HepG2 (cell line): ENCODE measurements around the gene LCORL. TPM values are rescaled to one million over a fixed set of nuclear protein-coding genes. Genes with fewer than 3 reads are reported as not detected.

Source experiments
- ATAC-seq: fragments of 200-7000 bp; cut with Tn5 transposase; 3 replicates; pipeline ENCODE4 v1.9.1; 2020; ENCODE audit warnings: mild to moderate bottlenecking, moderate library complexity
- BruUV-seq: library from RNA; stranded (reverse); fragments of 400-500 nt; replicated peaks from 2 replicates; lab custom pipeline; 2021; lab: Mats Ljungman, UMichigan
- CTCF ChIA-PET: fragments of 300-600 bp; formaldehyde crosslinking; extraction: SDS; loops from one replicate; lab custom pipeline; 2021; ENCODE audit warnings: low total read pairs, inconsistent platforms, low intra/inter-chr PET ratio; lab: Yijun Ruan, JAX
- POLR2A ChIA-PET: fragments of 350-600 bp; sonication (Branson Sonifier 250); formaldehyde crosslinking; loops from one replicate; lab custom pipeline; 2020; ENCODE audit warnings: antibody characterized with exemption, inconsistent platforms; lab: Yijun Ruan, JAX
- DNase-seq: peaks from one replicate; pipeline ENCODE4 v3.0.0-alpha.2; 2015; ENCODE audit warnings: low spot score
- FAIRE-seq: peaks from 3 replicates; lab custom pipeline; 2011; peaks lifted over from hg19 to GRCh38; lab: Jason Lieb, UNC
- H2AFZ ChIP-seq: one replicate; pipeline ENCODE4 v1.6.1; 2011; ENCODE audit warnings: low read length, inconsistent platforms
- H3K27ac ChIP-seq: fragments of 300-600 bp; 3 replicates; pipeline ENCODE4 v1.8.0; 2011; ENCODE audit warnings: mixed run types, mild to moderate bottlenecking, mixed read lengths, low read length, inconsistent platforms; ENCODE audit not compliant: insufficient read depth; ENCODE audit errors: extremely low read length
- H3K27me3 ChIP-seq, 2 experiments: fragments of 200-600 bp in 1 of 2; 2 replicates in 1 of 2; 3 replicates in 1 of 2; pipeline versions ENCODE4 v1.6.0 to v1.8.0; 2011; ENCODE audit warnings: low read length in 2 of 2, mild to moderate bottlenecking in 2 of 2, moderate library complexity in 2 of 2, inconsistent platforms in 1 of 2; ENCODE audit not compliant: insufficient read depth in 2 of 2, control insufficient read depth in 1 of 2
- H3K36me3 ChIP-seq, 2 experiments: fragments of 200-600 bp in 1 of 2; replicated peaks in 1 of 2; 2 replicates in 1 of 2; 3 replicates in 1 of 2; pipeline versions ENCODE4 v1.5.1 to v1.8.0; 2011; ENCODE audit warnings: low read length in 2 of 2, inconsistent platforms in 1 of 2; ENCODE audit not compliant: insufficient read depth in 2 of 2, control insufficient read depth in 1 of 2
- H3K4me1 ChIP-seq: 2 replicates; pipeline ENCODE4 v1.5.1; 2012; ENCODE audit warnings: low read length, inconsistent platforms; ENCODE audit not compliant: insufficient read depth
- H3K4me2 ChIP-seq: 2 replicates; pipeline ENCODE4 v1.6.0; 2011; ENCODE audit warnings: low read depth, low read length, inconsistent platforms
- H3K4me3 ChIP-seq, 3 experiments: fragments of 200-600 bp in 1 of 3; sonication (generic), shearing (Covaris generic) in 1 of 3; replicated peaks in 1 of 3; 2 replicates each; pipeline ENCODE4 v1.5.1; 2011 to 2016; ENCODE audit warnings: low read length in 3 of 3, inconsistent platforms in 2 of 3, low read depth in 2 of 3, mild to moderate bottlenecking in 2 of 3, control low read depth in 1 of 3, mixed read lengths in 1 of 3; ENCODE audit not compliant: insufficient read depth in 1 of 3
- H3K79me2 ChIP-seq: one replicate; pipeline ENCODE4 v1.6.1; 2011; ENCODE audit warnings: low read length, inconsistent platforms; ENCODE audit not compliant: insufficient read depth
- H3K9ac ChIP-seq: 2 replicates; pipeline ENCODE4 v1.6.0; 2011; ENCODE audit warnings: mild to moderate bottlenecking, low read depth, low read length, inconsistent platforms; ENCODE audit not compliant: insufficient read depth
- H3K9me3 ChIP-seq: 2 replicates; pipeline ENCODE4 v1.5.1; 2012; ENCODE audit warnings: mild to moderate bottlenecking, low read length
- H4K20me1 ChIP-seq: 2 replicates; pipeline ENCODE4 v1.6.0; 2011; ENCODE audit warnings: inconsistent platforms, mild to moderate bottlenecking, low read length, moderate library complexity; ENCODE audit not compliant: insufficient read depth
- HNRNPH1 ChIP-seq: fragments of 200-400 bp; formaldehyde crosslinking; optimal IDR thresholded peaks from 2 replicates; pipeline ENCODE3; 2017; ENCODE audit warnings: mild to moderate bottlenecking, low read depth, low read length
- NR1H2 ChIP-seq: sonication (generic); formaldehyde crosslinking; IDR thresholded peaks from 2 replicates; pipeline ENCODE4 v1.8.1; 2022; ENCODE audit warnings: low read depth, missing genetic modification reagents, borderline replicate concordance
- SIX4 ChIP-seq: sonication (generic); formaldehyde crosslinking; IDR thresholded peaks from 2 replicates; pipeline ENCODE4 v1.4.0; 2020; ENCODE audit warnings: missing genetic modification reagents
- YEATS2 ChIP-seq: sonication (generic); formaldehyde crosslinking; IDR thresholded peaks from 2 replicates; pipeline ENCODE4 v1.4.0; 2020; ENCODE audit warnings: missing genetic modification reagents, borderline replicate concordance
- ZBTB8A ChIP-seq: sonication (generic); formaldehyde crosslinking; IDR thresholded peaks from 2 replicates; pipeline ENCODE4 v1.4.0; 2020; ENCODE audit warnings: mild to moderate bottlenecking, low read depth, missing genetic modification reagents, borderline replicate concordance
- ZFP36L2 ChIP-seq: sonication (generic); formaldehyde crosslinking; IDR thresholded peaks from 2 replicates; pipeline ENCODE4 v1.4.0; 2020; ENCODE audit warnings: missing genetic modification reagents
- ZNF496 ChIP-seq: sonication (generic); formaldehyde crosslinking; IDR thresholded peaks from 2 replicates; pipeline ENCODE4 v1.8.1; 2023; ENCODE audit warnings: mild to moderate bottlenecking, moderate library complexity, missing genetic modification reagents; ENCODE audit not compliant: insufficient replicate concordance
- ZNF598 ChIP-seq: sonication (generic); formaldehyde crosslinking; IDR thresholded peaks from 2 replicates; pipeline ENCODE4 v1.5.1; 2020; ENCODE audit warnings: mild to moderate bottlenecking, missing genetic modification reagents, borderline replicate concordance
- WGBS: methylation state at CpG from one replicate; pipeline ENCODE4 v1.1.6; 2017; ENCODE audit warnings: low lambda C conversion rate; 5-methylcytosine and 5-hydroxymethylcytosine counted together
- in situ Hi-C: cut with HindIII; loops from 2 replicates; pipeline ENCODE4 v1.10.0; 2017; ENCODE audit warnings: low pct_unique_long_range_greater_than_20kb; ENCODE audit not compliant: extremely low pct_ligation_motif_present
- intact Hi-C: fragments of 100-400 bp; cut with micrococcal nuclease; formaldehyde crosslinking; loops from one replicate; pipeline ENCODE4 v1.10.0; 2022; ENCODE audit not compliant: unreplicated experiment
- polyA plus RNA-seq, 8 experiments: library from polyadenylated mRNA; depleted of rRNA in 3 of 8; stranded (reverse) in 7 of 8; unstranded in 1 of 8; fragments of >200 nt; fragmentation: Illumina TruSeq in 4 of 8; extraction: Trizol in 4 of 8; gene quantifications; 2 replicates each; pipeline versions ENCODE4 v1.2.1 to v1.2.3, GENCODE V29; 2011 to 2016; ENCODE audit warnings: low read depth in 4 of 8, missing spikeins in 1 of 8, mixed read lengths in 1 of 8; ENCODE audit not compliant: insufficient read depth in 1 of 8
- total RNA-seq, 5 experiments: library from RNA; depleted of rRNA; stranded (reverse); fragments of >200 nt; fragmentation: Illumina TruSeq; extraction: Trizol; gene quantifications; 2 replicates each; pipeline ENCODE4 v1.2.3, GENCODE V29; 2016; ENCODE audit warnings: low read depth in 1 of 5
- TF ChIP-seq, protein P1 (sequence below): sonication (generic); formaldehyde crosslinking; IDR thresholded peaks from 2 replicates; pipeline ENCODE4 v1.8.1; 2023; ENCODE audit warnings: mild to moderate bottlenecking, missing genetic modification reagents
- TF ChIP-seq, protein P2 (sequence below): sonication (generic); formaldehyde crosslinking; IDR thresholded peaks from 2 replicates; pipeline ENCODE4 v1.4.0; 2020; ENCODE audit warnings: mild to moderate bottlenecking, missing genetic modification reagents
- TF ChIP-seq, protein P3 (sequence below): sonication (generic); formaldehyde crosslinking; IDR thresholded peaks from 2 replicates; pipeline ENCODE4 v1.8.0; 2022; ENCODE audit warnings: mild to moderate bottlenecking, missing genetic modification reagents; ENCODE audit not compliant: insufficient replicate concordance
- TF ChIP-seq, protein P4 (sequence below), 2 experiments: fragments of 450-650 bp in 1 of 2; sonication (generic) in 1 of 2; formaldehyde crosslinking; IDR thresholded peaks; 2 replicates each; pipeline versions ENCODE4 v1.5.0 to v1.8.0; 2020 to 2022; ENCODE audit warnings: mild to moderate bottlenecking in 1 of 2, missing genetic modification reagents in 1 of 2

LCORL gene
- total and polyA plus RNA-seq, 2 of the 13 experiments (the other 11 are each of a cell fraction or from before 2014, with no cell fraction given), result 5.3 to 14.5 TPM

- Histone ChIP-seq H3K9ac (no peak overlapping the region), H3K4me3 (no peak overlapping the region), H3K27ac (no peak overlapping the region), H3K36me3 (no peaks in the 10 kb centered on the region), H3K27me3 (no peaks in the 10 kb centered on the region), H3K4me1 (peaks cover 9% of the 10 kb centered on the region; the same call in 1 of the 2 replicates), H3K79me2 (peaks cover 32% of the 10 kb centered on the region), H2AFZ (no peak overlapping the region), H3K9me3 (no peaks in the 10 kb centered on the region), H3K4me2 (no peak overlapping the region), H4K20me1 (peaks cover 11% of the 10 kb centered on the region)
- FAIRE-seq (no peak), ATAC-seq (no peak), DNase-seq (peak; percentile 6)
- BruUV-seq, result no TSS peak
- intact Hi-C loops (no loop called here), in situ Hi-C loops (no loop called here)
- CTCF ChIA-PET, result no interaction called here
- POLR2A ChIA-PET, result no interaction called here
- WGBS, result 62% methylated on average over 2 of the region's 2 CpGs
- TF ChIP-seq, protein P1, sequence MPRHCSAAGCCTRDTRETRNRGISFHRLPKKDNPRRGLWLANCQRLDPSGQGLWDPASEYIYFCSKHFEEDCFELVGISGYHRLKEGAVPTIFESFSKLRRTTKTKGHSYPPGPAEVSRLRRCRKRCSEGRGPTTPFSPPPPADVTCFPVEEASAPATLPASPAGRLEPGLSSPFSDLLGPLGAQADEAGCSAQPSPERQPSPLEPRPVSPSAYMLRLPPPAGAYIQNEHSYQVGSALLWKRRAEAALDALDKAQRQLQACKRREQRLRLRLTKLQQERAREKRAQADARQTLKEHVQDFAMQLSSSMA (CRISPR knock-in tag), result no peak
- TF ChIP-seq, protein P2, sequence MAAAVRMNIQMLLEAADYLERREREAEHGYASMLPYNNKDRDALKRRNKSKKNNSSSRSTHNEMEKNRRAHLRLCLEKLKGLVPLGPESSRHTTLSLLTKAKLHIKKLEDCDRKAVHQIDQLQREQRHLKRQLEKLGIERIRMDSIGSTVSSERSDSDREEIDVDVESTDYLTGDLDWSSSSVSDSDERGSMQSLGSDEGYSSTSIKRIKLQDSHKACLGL (CRISPR knock-in tag), result no peak
- TF ChIP-seq ZNF496 (CRISPR knock-in tag), result no peak
- no peak for TF ChIP-seq SIX4
- TF ChIP-seq HNRNPH1, result no peak
- no peak for TF ChIP-seq NR1H2 (CRISPR knock-in tag)
- TF ChIP-seq, protein P3, sequence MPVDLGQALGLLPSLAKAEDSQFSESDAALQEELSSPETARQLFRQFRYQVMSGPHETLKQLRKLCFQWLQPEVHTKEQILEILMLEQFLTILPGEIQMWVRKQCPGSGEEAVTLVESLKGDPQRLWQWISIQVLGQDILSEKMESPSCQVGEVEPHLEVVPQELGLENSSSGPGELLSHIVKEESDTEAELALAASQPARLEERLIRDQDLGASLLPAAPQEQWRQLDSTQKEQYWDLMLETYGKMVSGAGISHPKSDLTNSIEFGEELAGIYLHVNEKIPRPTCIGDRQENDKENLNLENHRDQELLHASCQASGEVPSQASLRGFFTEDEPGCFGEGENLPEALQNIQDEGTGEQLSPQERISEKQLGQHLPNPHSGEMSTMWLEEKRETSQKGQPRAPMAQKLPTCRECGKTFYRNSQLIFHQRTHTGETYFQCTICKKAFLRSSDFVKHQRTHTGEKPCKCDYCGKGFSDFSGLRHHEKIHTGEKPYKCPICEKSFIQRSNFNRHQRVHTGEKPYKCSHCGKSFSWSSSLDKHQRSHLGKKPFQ (CRISPR knock-in tag), result no peak
- TF ChIP-seq, protein P4, sequence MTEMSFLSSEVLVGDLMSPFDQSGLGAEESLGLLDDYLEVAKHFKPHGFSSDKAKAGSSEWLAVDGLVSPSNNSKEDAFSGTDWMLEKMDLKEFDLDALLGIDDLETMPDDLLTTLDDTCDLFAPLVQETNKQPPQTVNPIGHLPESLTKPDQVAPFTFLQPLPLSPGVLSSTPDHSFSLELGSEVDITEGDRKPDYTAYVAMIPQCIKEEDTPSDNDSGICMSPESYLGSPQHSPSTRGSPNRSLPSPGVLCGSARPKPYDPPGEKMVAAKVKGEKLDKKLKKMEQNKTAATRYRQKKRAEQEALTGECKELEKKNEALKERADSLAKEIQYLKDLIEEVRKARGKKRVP (CRISPR knock-in tag; IDR thresholded peaks at IDR 0.05), result no peak
- TF ChIP-seq ZFP36L2 (CRISPR knock-in tag), result no peak
- no peak for TF ChIP-seq ZBTB8A (CRISPR knock-in tag)
- TF ChIP-seq YEATS2, result no peak
- no peak for TF ChIP-seq ZNF598 (CRISPR knock-in tag)
Measured at GRCh38 chr4:17995165-17995564, 26.4 kb downstream of the LCORL start.
